PC-9 (cell line): ENCODE measurements around the gene M1AP.

Source experiments
- CTCF ChIP-seq: fragments of 200-600 bp; sonication (generic); conservative IDR thresholded peaks from 2 replicates; pipeline ENCODE4 v1.6.1; 2017; ENCODE audit warnings: mixed run types, antibody characterized with exemption, mild to moderate bottlenecking, moderate library complexity
- EZH2 ChIP-seq: fragments of 200-600 bp; sonication (generic); IDR thresholded peaks from 2 replicates; pipeline ENCODE4 v1.8.0; 2017; ENCODE audit warnings: antibody characterized with exemption, low read depth

GRCh38 chr2:74569686-74570085, 78.4 kb downstream of the M1AP start:
- TF ChIP-seq CTCF: no peak
- TF ChIP-seq EZH2: no peak
